ENCODE results near the gene MACROD2.

Gene MACROD2

GRCh38 chr20:14477125-14477524 is 481.8 kb downstream of the MACROD2 start:
- no peaks in the 10 kb centered on the region for H3K36me3 ChIP-seq (ENCODE audit: control insufficient read depth, insufficient read depth, low read length)
- H3K27me3 ChIP-seq (replicated peaks; ENCODE audit: control insufficient read depth, insufficient read depth, low read length): no peaks in the 10 kb centered on the region
- TF ChIP-seq, protein P1, sequence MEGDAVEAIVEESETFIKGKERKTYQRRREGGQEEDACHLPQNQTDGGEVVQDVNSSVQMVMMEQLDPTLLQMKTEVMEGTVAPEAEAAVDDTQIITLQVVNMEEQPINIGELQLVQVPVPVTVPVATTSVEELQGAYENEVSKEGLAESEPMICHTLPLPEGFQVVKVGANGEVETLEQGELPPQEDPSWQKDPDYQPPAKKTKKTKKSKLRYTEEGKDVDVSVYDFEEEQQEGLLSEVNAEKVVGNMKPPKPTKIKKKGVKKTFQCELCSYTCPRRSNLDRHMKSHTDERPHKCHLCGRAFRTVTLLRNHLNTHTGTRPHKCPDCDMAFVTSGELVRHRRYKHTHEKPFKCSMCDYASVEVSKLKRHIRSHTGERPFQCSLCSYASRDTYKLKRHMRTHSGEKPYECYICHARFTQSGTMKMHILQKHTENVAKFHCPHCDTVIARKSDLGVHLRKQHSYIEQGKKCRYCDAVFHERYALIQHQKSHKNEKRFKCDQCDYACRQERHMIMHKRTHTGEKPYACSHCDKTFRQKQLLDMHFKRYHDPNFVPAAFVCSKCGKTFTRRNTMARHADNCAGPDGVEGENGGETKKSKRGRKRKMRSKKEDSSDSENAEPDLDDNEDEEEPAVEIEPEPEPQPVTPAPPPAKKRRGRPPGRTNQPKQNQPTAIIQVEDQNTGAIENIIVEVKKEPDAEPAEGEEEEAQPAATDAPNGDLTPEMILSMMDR (IDR thresholded peaks at IDR 0.05; ENCODE audit: insufficient read depth, low read length, poor library complexity, severe bottlenecking): no peak
- H3K4me3 ChIP-seq (replicated peaks; ENCODE audit: low read depth, low read length): no peak overlapping the region
- DNase-seq (ENCODE audit: extremely low read depth, insufficient read length): no peak

DNA sequence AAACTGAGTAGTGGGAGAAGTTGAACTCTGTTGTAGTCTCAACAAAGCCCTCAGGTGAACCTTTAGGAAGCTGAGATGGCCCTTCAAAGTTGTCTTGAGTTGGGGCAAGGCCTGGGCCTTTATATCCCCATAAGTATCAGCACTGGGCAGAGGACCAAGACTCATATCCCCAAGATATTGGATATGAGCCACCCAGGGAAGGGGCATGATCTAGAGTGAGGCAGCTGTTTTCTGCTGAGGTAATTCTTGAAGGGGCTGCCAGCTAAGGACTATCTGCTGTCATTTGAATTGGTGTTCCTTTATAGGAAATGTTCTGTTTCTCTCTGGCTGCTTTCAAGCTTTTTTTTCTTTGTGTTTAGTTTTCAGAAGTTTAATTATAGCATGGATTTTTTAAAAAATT is 482.8 kb downstream of the MACROD2 start:
- DNase-seq (ENCODE audit: extremely low read depth, insufficient read length): no peak
- TF ChIP-seq, protein P1 (IDR thresholded peaks at IDR 0.05; ENCODE audit: insufficient read depth, low read length, poor library complexity, severe bottlenecking): no peak
- H3K4me3 ChIP-seq (replicated peaks; ENCODE audit: low read depth, low read length): no peak overlapping the region

GRCh38 chr20:14481863-14482262 is 486.5 kb downstream of the MACROD2 start:
- no peak for DNase-seq (ENCODE audit: extremely low read depth, insufficient read length)
- H3K27me3 ChIP-seq (replicated peaks; ENCODE audit: control insufficient read depth, insufficient read depth, low read length): no peaks in the 10 kb centered on the region
- no peaks in the 10 kb centered on the region for H3K36me3 ChIP-seq (ENCODE audit: control insufficient read depth, insufficient read depth, low read length)
- no peak overlapping the region for H3K4me3 ChIP-seq (replicated peaks; ENCODE audit: low read depth, low read length)
- TF ChIP-seq, protein P1 (IDR thresholded peaks at IDR 0.05; ENCODE audit: insufficient read depth, low read length, poor library complexity, severe bottlenecking): no peak

More for the DNA sequence above, 482.8 kb downstream of the MACROD2 start:
- Histone ChIP-seq H3K27me3 (replicated peaks; ENCODE audit: control insufficient read depth, insufficient read depth, low read length) (no peaks in the 10 kb centered on the region), H3K36me3 (ENCODE audit: control insufficient read depth, insufficient read depth, low read length) (no peaks in the 10 kb centered on the region)

DNA sequence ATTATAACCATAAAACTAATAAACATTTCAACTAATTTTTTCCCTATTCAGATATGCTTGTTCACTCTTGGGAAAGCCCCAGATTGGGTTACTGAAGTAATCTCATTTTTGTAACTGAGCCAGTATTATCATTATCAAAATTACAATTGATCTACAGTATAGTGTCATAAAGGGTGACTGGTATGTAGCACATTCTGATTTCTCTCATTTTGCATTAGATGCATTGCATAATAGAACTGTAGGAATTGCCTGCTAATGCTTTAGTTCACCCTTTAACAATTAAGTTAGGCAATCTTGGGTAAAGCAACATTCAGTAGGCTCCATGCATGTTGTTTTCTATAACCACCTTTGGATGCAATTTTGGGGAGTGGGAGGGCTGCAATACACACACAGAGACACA is 492.9 kb downstream of the MACROD2 start:
- no peak for DNase-seq (ENCODE audit: extremely low read depth, insufficient read length)
- Histone ChIP-seq H3K36me3 (ENCODE audit: control insufficient read depth, insufficient read depth, low read length) (no peaks in the 10 kb centered on the region), H3K4me3 (replicated peaks; ENCODE audit: low read depth, low read length) (no peak overlapping the region), H3K27me3 (replicated peaks; ENCODE audit: control insufficient read depth, insufficient read depth, low read length) (no peaks in the 10 kb centered on the region)
- TF ChIP-seq, protein P1 (IDR thresholded peaks at IDR 0.05; ENCODE audit: insufficient read depth, low read length, poor library complexity, severe bottlenecking): no peak

- Histone ChIP-seq H3K36me3 (ENCODE audit: control insufficient read depth, insufficient read depth, low read length) (no peaks in the 10 kb centered on the region), H3K27me3 (replicated peaks; ENCODE audit: control insufficient read depth, insufficient read depth, low read length) (no peaks in the 10 kb centered on the region), H3K4me3 (replicated peaks; ENCODE audit: low read depth, low read length) (no peak overlapping the region)
- DNase-seq (ENCODE audit: extremely low read depth, insufficient read length): no peak
- TF ChIP-seq, protein P1 (IDR thresholded peaks at IDR 0.05; ENCODE audit: insufficient read depth, low read length, poor library complexity, severe bottlenecking): no peak
These were observed 493.6 kb downstream of the MACROD2 start for GRCh38 chr20:14488756-14489479.

Measured in GM06990 (cell line).